ENCODE results near the gene MAPK11.
A peak's percentile ranks its signal among the peaks of the same experiment; 100 is the strongest.

MAPK11 gene

GRCh38 chr22:50269970-50270665 is at the start of gene MAPK11:
MAPK11 (minus strand) TSS chr22:50270380; CDS start chr22:50270292, 88 bp downstream.
- peak; percentile 33 to 75 for DNase-seq (ENCODE audit: low read depth in 2 of 2)

- DNase-seq (ENCODE audit: low read depth in 2 of 2), result no peak
These were observed 49.3 kb upstream of the MAPK11 start for GRCh38 chr22:50319503-50319951.

GRCh38 chr22:50318698-50319411 is 48.7 kb upstream of the MAPK11 start:
- DNase-seq (ENCODE audit: low read depth in 2 of 2), result no peak

GRCh38 chr22:50318356-50318697 is 48.1 kb upstream of the MAPK11 start:
- no peak for DNase-seq (ENCODE audit: low read depth in 2 of 2)

GRCh38 chr22:50317674-50318073 is 47.5 kb upstream of the MAPK11 start:
- DNase-seq (ENCODE audit: low read depth in 2 of 2), result no peak

GRCh38 chr22:50317178-50317577 is 47.0 kb upstream of the MAPK11 start:
- DNase-seq (ENCODE audit: low read depth in 2 of 2), result no peak

GRCh38 chr22:50316114-50317065 is 46.2 kb upstream of the MAPK11 start:
- no peak for DNase-seq (ENCODE audit: low read depth in 2 of 2)

- no peak for DNase-seq (ENCODE audit: low read depth in 2 of 2)
These were observed 45.3 kb upstream of the MAPK11 start for GRCh38 chr22:50315289-50316113.

GRCh38 chr22:50314455-50315288 is 44.5 kb upstream of the MAPK11 start:
- peak; percentile 46 to 63 for DNase-seq (ENCODE audit: low read depth in 2 of 2)

GRCh38 chr22:50314081-50314454 is 43.9 kb upstream of the MAPK11 start:
- DNase-seq (ENCODE audit: low read depth in 2 of 2), result no peak

GRCh38 chr22:50313600-50313999 is 43.4 kb upstream of the MAPK11 start:
- no peak for DNase-seq (ENCODE audit: low read depth in 2 of 2)

- no peak for DNase-seq (ENCODE audit: low read depth in 2 of 2)
These were observed 42.8 kb upstream of the MAPK11 start for GRCh38 chr22:50313021-50313420.

GRCh38 chr22:50312371-50312770 is 42.2 kb upstream of the MAPK11 start:
- DNase-seq (ENCODE audit: low read depth in 2 of 2), result no peak

GRCh38 chr22:50311606-50312351 is 41.6 kb upstream of the MAPK11 start:
- DNase-seq (ENCODE audit: low read depth in 2 of 2), result no peak

- DNase-seq (ENCODE audit: low read depth in 2 of 2), result no peak
These were observed 40.8 kb upstream of the MAPK11 start for GRCh38 chr22:50310949-50311444.

GRCh38 chr22:50310031-50310722 is 40.0 kb upstream of the MAPK11 start:
- DNase-seq (ENCODE audit: low read depth in 2 of 2), result no peak

GRCh38 chr22:50309601-50309991 is 39.4 kb upstream of the MAPK11 start:
- no peak for DNase-seq (ENCODE audit: low read depth in 2 of 2)

GRCh38 chr22:50308986-50309600 is 38.9 kb upstream of the MAPK11 start:
- DNase-seq (ENCODE audit: low read depth in 2 of 2), result no peak

- no peak for DNase-seq (ENCODE audit: low read depth in 2 of 2)
These were observed 38.4 kb upstream of the MAPK11 start for GRCh38 chr22:50308597-50308935.
